K562 (cell line): ENCODE results near the gene CABLES1. TPM values are rescaled to one million over a fixed set of nuclear protein-coding genes. Genes with fewer than 3 reads are reported as not detected.

ENCODE experiments used
- ATAC-seq: fragments of 200-7000 bp; cut with Tn5 transposase; 3 replicates; pipeline ENCODE4 v1.9.1; 2020; ENCODE audit warnings: moderate library complexity
- BruUV-seq: library from RNA; stranded (reverse); fragments of 400-500 nt; replicated peaks from 2 replicates; lab custom pipeline; 2021; lab: Mats Ljungman, UMichigan
- CTCF ChIA-PET: fragments of 300-600 bp; formaldehyde crosslinking; extraction: SDS; loops from one replicate; lab custom pipeline; 2021; ENCODE audit warnings: low intra/inter-chr PET ratio; lab: Yijun Ruan, JAX
- POLR2A ChIA-PET: fragments of 300-600, 350-650 bp; sonication (Branson Sonifier 250); formaldehyde crosslinking; extraction: SDS; loops from one replicate; lab custom pipeline; 2021; ENCODE audit warnings: antibody characterized with exemption, inconsistent platforms; lab: Yijun Ruan, JAX
- DNase-seq, 4 experiments: peaks; one replicate each; pipeline versions ENCODE4 v3.0.0 to v3.0.0-alpha.2; 2011 to 2018; ENCODE audit warnings: low spot score in 3 of 4, mixed read lengths in 3 of 4; ENCODE audit errors: extremely low read depth in 1 of 4
- FAIRE-seq: peaks from 2 replicates; lab custom pipeline; 2011; peaks lifted over from hg19 to GRCh38; lab: Jason Lieb, UNC
- H2AFZ ChIP-seq: 2 replicates; pipeline ENCODE4 v1.6.0; 2011; ENCODE audit warnings: low read depth, low read length, control low read depth, inconsistent platforms
- H3K27ac ChIP-seq: fragments of 200-600 bp; 3 replicates; pipeline ENCODE4 v1.8.0; 2011; ENCODE audit warnings: low read depth, mild to moderate bottlenecking, control low read depth, inconsistent platforms, low read length, moderate library complexity, mixed read lengths; ENCODE audit errors: extremely low read depth
- H3K27me3 ChIP-seq, 2 experiments: fragments of 300-600 bp in 1 of 2; 2 replicates in 1 of 2; 3 replicates in 1 of 2; pipeline versions ENCODE4 v1.6.0 to v1.8.0; 2011; ENCODE audit warnings: inconsistent platforms in 2 of 2, low read length in 2 of 2, mild to moderate bottlenecking in 1 of 2, mixed read lengths in 1 of 2, moderate library complexity in 1 of 2; ENCODE audit not compliant: control insufficient read depth in 2 of 2, insufficient read depth in 2 of 2
- H3K36me3 ChIP-seq: fragments of 300-600 bp; 3 replicates; pipeline ENCODE4 v1.8.0; 2011; ENCODE audit warnings: mild to moderate bottlenecking, low read length, inconsistent platforms; ENCODE audit not compliant: control insufficient read depth, insufficient read depth
- H3K4me1 ChIP-seq, 2 experiments: fragments of 200-600 bp in 1 of 2; replicated peaks in 1 of 2; 2 replicates in 1 of 2; 3 replicates in 1 of 2; pipeline versions ENCODE4 v1.5.1 to v1.8.0; 2011; ENCODE audit warnings: inconsistent platforms in 2 of 2, low read length in 2 of 2, mild to moderate bottlenecking in 1 of 2, mixed read lengths in 1 of 2, moderate library complexity in 1 of 2; ENCODE audit not compliant: control insufficient read depth in 2 of 2, insufficient read depth in 2 of 2
- H3K4me2 ChIP-seq: 2 replicates; pipeline ENCODE4 v1.6.1; 2011; ENCODE audit warnings: low read length, control low read depth, inconsistent platforms, mixed read lengths; ENCODE audit not compliant: insufficient read depth
- H3K4me3 ChIP-seq: fragments of 200-600 bp; sonication (generic), shearing (Covaris generic); 2 replicates; pipeline ENCODE4 v1.5.1; 2016; ENCODE audit warnings: control low read depth, inconsistent platforms
- H3K79me2 ChIP-seq: fragments of 200-600 bp; 3 replicates; pipeline ENCODE4 v1.8.0; 2011; ENCODE audit warnings: low read length, inconsistent platforms; ENCODE audit not compliant: control insufficient read depth, insufficient read depth
- H3K9ac ChIP-seq, 2 experiments: 2 replicates each; pipeline versions ENCODE4 v1.6.0 to v1.6.1; 2011; ENCODE audit warnings: low read depth in 2 of 2, low read length in 2 of 2, control low read depth in 1 of 2, inconsistent platforms in 1 of 2, mild to moderate bottlenecking in 1 of 2, mixed read lengths in 1 of 2; ENCODE audit not compliant: insufficient read depth in 1 of 2
- H3K9me1 ChIP-seq: one replicate; pipeline ENCODE4 v1.6.0; 2011; ENCODE audit warnings: inconsistent platforms, mild to moderate bottlenecking, low read length, moderate library complexity; ENCODE audit not compliant: control insufficient read depth, insufficient read depth
- H3K9me3 ChIP-seq: replicated peaks from 2 replicates; pipeline ENCODE4 v1.5.1; 2011; ENCODE audit warnings: low read depth, low read length, inconsistent platforms; ENCODE audit not compliant: control insufficient read depth, insufficient read depth
- H4K20me1 ChIP-seq: replicated peaks from 2 replicates; pipeline ENCODE4 v1.6.1; 2011; ENCODE audit warnings: low read length, inconsistent platforms, mixed read lengths; ENCODE audit not compliant: control insufficient read depth, insufficient read depth
- ATF3 ChIP-seq, 2 experiments: fragments of 450-650 bp in 1 of 2; sonication (generic) in 1 of 2; formaldehyde crosslinking in 1 of 2; IDR thresholded peaks in 1 of 2; conservative IDR thresholded peaks in 1 of 2; 2 replicates each; pipeline versions ENCODE4 v1.6.1 to v1.8.1; 2016 to 2023; ENCODE audit warnings: mild to moderate bottlenecking in 2 of 2, moderate library complexity in 2 of 2, inconsistent platforms in 1 of 2, missing genetic modification reagents in 1 of 2
- CEBPB ChIP-seq: fragments of 450-650 bp; IDR thresholded peaks from 2 replicates; pipeline ENCODE4 v1.6.1; 2016; ENCODE audit warnings: missing genetic modification characterization, missing compliant biosample characterization
- CEBPG ChIP-seq, 3 experiments: fragments of 200-800 bp in 1 of 3; sonication (Bioruptor generic) in 1 of 3; sonication (generic) in 1 of 3; formaldehyde crosslinking in 1 of 3; IDR thresholded peaks in 2 of 3; conservative IDR thresholded peaks in 1 of 3; 2 replicates each; pipeline versions ENCODE4 v1.6.1 to v1.8.0; 2016 to 2022; ENCODE audit warnings: missing compliant biosample characterization in 2 of 3, missing genetic modification characterization in 2 of 3, mild to moderate bottlenecking in 1 of 3, missing genetic modification reagents in 1 of 3
- CREB3L1 ChIP-seq: fragments of 450-650 bp; IDR thresholded peaks from 2 replicates; pipeline ENCODE4 v1.6.1; 2014; ENCODE audit warnings: low read depth, mild to moderate bottlenecking, moderate library complexity, borderline replicate concordance
- CTBP1 ChIP-seq: fragments of 450-650 bp; IDR thresholded peaks from 2 replicates; pipeline ENCODE4 v1.6.1; 2016; ENCODE audit warnings: borderline replicate concordance
- FOXJ2 ChIP-seq: fragments of 200-800 bp; sonication (Bioruptor generic); IDR thresholded peaks from 2 replicates; pipeline ENCODE4 v1.6.1; 2016; ENCODE audit warnings: missing genetic modification characterization, missing compliant biosample characterization
- HLTF ChIP-seq: fragments of 450-650 bp; IDR thresholded peaks from 2 replicates; pipeline ENCODE4 v1.6.1; 2016
- IRF9 ChIP-seq: fragments of 450-650 bp; IDR thresholded peaks from 2 replicates; pipeline ENCODE4 v1.6.1; 2016; ENCODE audit warnings: missing biosample characterization, missing genetic modification characterization
- JUND ChIP-seq, 2 experiments: IDR thresholded peaks; 2 replicates in 1 of 2; 3 replicates in 1 of 2; pipeline ENCODE4 v1.6.1; 2011; ENCODE audit warnings: borderline replicate concordance in 2 of 2, low read depth in 2 of 2, low read length in 2 of 2, improper control_type of control experiment in 1 of 2, missing biosample characterization in 1 of 2, missing genetic modification characterization in 1 of 2, missing genetic modification reagents in 1 of 2
- MECOM ChIP-seq: fragments of 250-450 bp; sonication (Bioruptor Pico); IDR thresholded peaks from 2 replicates; pipeline ENCODE4 v1.8.0; 2022; ENCODE audit warnings: inconsistent platforms
- NFRKB ChIP-seq: fragments of 450-650 bp; IDR thresholded peaks from 2 replicates; pipeline ENCODE4 v1.6.1; 2016; ENCODE audit warnings: low read depth
- PRMT5 ChIP-seq: sonication (generic); formaldehyde crosslinking; IDR thresholded peaks from 2 replicates; pipeline ENCODE4 v1.5.0; 2020; ENCODE audit warnings: missing genetic modification reagents
- TRIM24 ChIP-seq, 2 experiments: fragments of 450-650 bp; IDR thresholded peaks; 2 replicates each; pipeline ENCODE4 v1.6.1; 2016
- ZNF696 ChIP-seq: fragments of 250-450 bp; sonication (Bioruptor Pico); conservative IDR thresholded peaks from 2 replicates; pipeline ENCODE4 v1.4.0; 2020; ENCODE audit warnings: mild to moderate bottlenecking, moderate library complexity
- WGBS: fragments of 100-300 bp; shearing (Covaris generic); methylation state at CpG from one replicate; pipeline ENCODE4 v1.1.6; 2016; ENCODE audit warnings: low coverage, mixed read lengths; ENCODE audit not compliant: insufficient coverage; ENCODE audit errors: missing lambda C conversion rate; 5-methylcytosine and 5-hydroxymethylcytosine counted together
- in situ Hi-C: fragments of 300-500 bp; cut with MboI; formaldehyde crosslinking; loops from 4 replicates; pipeline ENCODE4 v1.15.0; 2018; ENCODE audit warnings: inconsistent platforms, mixed read lengths
- intact Hi-C: fragments of 100-400 bp; cut with micrococcal nuclease; formaldehyde crosslinking; loops from 2 replicates; pipeline ENCODE4 v1.14.2; 2022
- polyA plus RNA-seq, 8 experiments: library from polyadenylated mRNA; depleted of rRNA in 4 of 8; stranded (reverse) in 5 of 8; unstranded in 3 of 8; fragments of >200 nt; fragmentation: Nextera tagmentation in 2 of 8; fragmentation: Illumina TruSeq in 1 of 8; extraction: Ambion mirVana in 2 of 8; extraction: Trizol in 1 of 8; gene quantifications; 2 replicates each; pipeline versions ENCODE4 v1.2.1 to v1.2.3, GENCODE V29; 2011 to 2014; ENCODE audit warnings: inconsistent platforms in 1 of 8, missing spikeins in 1 of 8
- total RNA-seq, 7 experiments: library from RNA; depleted of rRNA in 6 of 7; stranded (reverse); fragments of >200 nt in 6 of 7; fragmentation: Illumina TruSeq in 2 of 7; extraction: Trizol in 2 of 7; gene quantifications; 2 replicates each; pipeline versions ENCODE4 v1.2.1 to v1.2.3, GENCODE V29; 2011 to 2021; ENCODE audit warnings: low replicate concordance in 1 of 7

CABLES1 gene
- total and polyA plus RNA-seq, 9 of the 15 experiments (the other 6 are each of a cell fraction or from before 2014, with no cell fraction given), result 0.04 to 0.10 (median 0.06) TPM; not detected in 3

GRCh38 chr18:23198217-23198845, 63.0 kb downstream of the CABLES1 start:
- H3K9me1 ChIP-seq, result no peaks in the 10 kb centered on the region
- peaks cover 56 to 65% of the 10 kb centered on the region in 2 experiments for H3K27me3 ChIP-seq
- peak; percentile 70 for ATAC-seq
- H3K36me3 ChIP-seq, result no peaks in the 10 kb centered on the region
- no peak overlapping the region for H3K27ac ChIP-seq
- H3K4me2 ChIP-seq, result no peak overlapping the region
- no peak for DNase-seq
- BruUV-seq, result no TSS peak
- H3K4me3 ChIP-seq, result no peak overlapping the region
- POLR2A ChIA-PET, result interaction anchor here (0.6 to 0.9 kb wide), 3 partner anchors 8 to 16 kb away, joined by 3 read pairs; no protein-coding TSS in a partner anchor
- no peaks in the 10 kb centered on the region for H3K9me3 ChIP-seq
- in situ Hi-C loops, result no loop called here
- no peak overlapping the region for H3K9ac ChIP-seq
- no peaks in the 10 kb centered on the region for H3K79me2 ChIP-seq
- peaks cover 3% of the 10 kb centered on the region; the same call in 1 of the 2 replicates for H4K20me1 ChIP-seq
- CTCF ChIA-PET, result no interaction called here
- no peak for FAIRE-seq
- no peaks in the 10 kb centered on the region for H3K4me1 ChIP-seq
- no peak overlapping the region for H2AFZ ChIP-seq
- intact Hi-C loops, result no loop called here
- 4% methylated on average over 5 of the region's 5 CpGs for WGBS
- no peak for TF ChIP-seq PRMT5
- peak; percentile 87 for TF ChIP-seq CEBPG (CRISPR knock-in tag; IDR thresholded peaks at IDR 0.05)
- TF ChIP-seq CEBPG (tag; conservative IDR thresholded peaks at IDR 0.05 in 1 of 2, IDR thresholded peaks at IDR 0.05 in 1 of 2), result peak; percentile 81 to 95
- TF ChIP-seq JUND (IDR thresholded peaks at IDR 0.05; ENCODE audit: borderline replicate concordance, low read depth, low read length), result peak; percentile 36; the same call in 1 of the 2 replicates
- TF ChIP-seq JUND (tag; IDR thresholded peaks at IDR 0.05; ENCODE audit: borderline replicate concordance, low read depth, low read length), result no peak
- TF ChIP-seq NFRKB, result no peak
- TF ChIP-seq ATF3 (IDR thresholded peaks at IDR 0.05), result peak; percentile 86
- TF ChIP-seq ATF3 (CRISPR knock-in tag; conservative IDR thresholded peaks at IDR 0.05), result no peak
- TF ChIP-seq MECOM (CRISPR knock-in tag), result peak; percentile 45; the same call in 1 of the 2 replicates
- no peak for TF ChIP-seq CREB3L1
- TF ChIP-seq HLTF, result no peak
- TF ChIP-seq FOXJ2, result no peak
- TF ChIP-seq IRF9 (tag), result peak; percentile 54; the same call in 1 of the 2 replicates
- peak; percentile 50; the same call in 1 of the 2 replicates for TF ChIP-seq CTBP1
- no peak for TF ChIP-seq ZNF696
- TF ChIP-seq TRIM24 (IDR thresholded peaks at IDR 0.05), result peak; percentile 75 to 80; a peak in 2 of 4 replicates
- TF ChIP-seq CEBPB, result peak; percentile 82
